ENCODE measurements around the gene HDLBP.
A peak's percentile ranks its signal among the peaks of the same experiment; 100 is the strongest.

The HDLBP gene, protein sequence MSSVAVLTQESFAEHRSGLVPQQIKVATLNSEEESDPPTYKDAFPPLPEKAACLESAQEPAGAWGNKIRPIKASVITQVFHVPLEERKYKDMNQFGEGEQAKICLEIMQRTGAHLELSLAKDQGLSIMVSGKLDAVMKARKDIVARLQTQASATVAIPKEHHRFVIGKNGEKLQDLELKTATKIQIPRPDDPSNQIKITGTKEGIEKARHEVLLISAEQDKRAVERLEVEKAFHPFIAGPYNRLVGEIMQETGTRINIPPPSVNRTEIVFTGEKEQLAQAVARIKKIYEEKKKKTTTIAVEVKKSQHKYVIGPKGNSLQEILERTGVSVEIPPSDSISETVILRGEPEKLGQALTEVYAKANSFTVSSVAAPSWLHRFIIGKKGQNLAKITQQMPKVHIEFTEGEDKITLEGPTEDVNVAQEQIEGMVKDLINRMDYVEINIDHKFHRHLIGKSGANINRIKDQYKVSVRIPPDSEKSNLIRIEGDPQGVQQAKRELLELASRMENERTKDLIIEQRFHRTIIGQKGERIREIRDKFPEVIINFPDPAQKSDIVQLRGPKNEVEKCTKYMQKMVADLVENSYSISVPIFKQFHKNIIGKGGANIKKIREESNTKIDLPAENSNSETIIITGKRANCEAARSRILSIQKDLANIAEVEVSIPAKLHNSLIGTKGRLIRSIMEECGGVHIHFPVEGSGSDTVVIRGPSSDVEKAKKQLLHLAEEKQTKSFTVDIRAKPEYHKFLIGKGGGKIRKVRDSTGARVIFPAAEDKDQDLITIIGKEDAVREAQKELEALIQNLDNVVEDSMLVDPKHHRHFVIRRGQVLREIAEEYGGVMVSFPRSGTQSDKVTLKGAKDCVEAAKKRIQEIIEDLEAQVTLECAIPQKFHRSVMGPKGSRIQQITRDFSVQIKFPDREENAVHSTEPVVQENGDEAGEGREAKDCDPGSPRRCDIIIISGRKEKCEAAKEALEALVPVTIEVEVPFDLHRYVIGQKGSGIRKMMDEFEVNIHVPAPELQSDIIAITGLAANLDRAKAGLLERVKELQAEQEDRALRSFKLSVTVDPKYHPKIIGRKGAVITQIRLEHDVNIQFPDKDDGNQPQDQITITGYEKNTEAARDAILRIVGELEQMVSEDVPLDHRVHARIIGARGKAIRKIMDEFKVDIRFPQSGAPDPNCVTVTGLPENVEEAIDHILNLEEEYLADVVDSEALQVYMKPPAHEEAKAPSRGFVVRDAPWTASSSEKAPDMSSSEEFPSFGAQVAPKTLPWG (N-terminal part only)

DNA sequence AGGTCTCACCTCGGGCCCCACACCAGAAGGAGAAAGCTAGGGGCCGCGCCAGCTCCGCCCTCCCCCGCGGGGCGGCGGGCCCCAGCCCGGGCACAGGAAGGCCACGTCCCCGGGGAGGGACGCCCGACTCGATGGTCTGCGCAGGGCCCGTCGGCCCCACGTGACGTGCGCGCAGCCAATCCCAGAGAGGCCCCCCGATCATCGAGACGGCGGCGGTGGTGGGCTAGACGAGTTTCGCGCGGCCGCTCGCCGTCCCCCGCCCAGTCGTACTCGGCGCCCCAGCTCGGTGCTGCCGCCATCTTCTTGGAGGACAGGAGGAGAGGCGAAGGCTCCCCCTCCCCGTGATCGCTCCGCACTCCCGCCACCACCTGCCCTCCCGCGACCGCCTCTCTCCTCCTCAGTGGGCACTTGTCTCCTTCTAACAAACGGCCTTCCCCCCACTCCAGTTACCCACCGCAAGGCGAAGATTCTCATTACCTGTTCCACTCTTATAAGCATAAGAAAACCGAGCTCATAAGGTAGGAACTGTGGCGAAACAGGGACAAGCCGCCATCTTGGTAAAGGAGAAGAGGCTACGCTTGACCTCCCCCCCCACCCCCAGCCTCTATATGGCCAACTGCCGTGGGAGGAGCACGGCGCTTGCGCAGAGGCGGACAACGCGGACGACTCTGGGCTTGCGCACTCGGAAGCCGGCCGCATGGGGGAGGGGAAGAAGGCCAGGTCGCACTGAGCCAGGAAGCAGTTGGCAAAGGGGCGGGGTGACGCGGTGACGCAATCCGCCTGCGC, at the start of gene HDLBP:
HDLBP (minus strand) TSS at position 580 of the 786 bp plus-strand sequence. CDS start 48,803 bp downstream, outside the sequence.
- DNase-seq (ENCODE audit: low read depth, low spot score): peak; percentile 99

DNA sequence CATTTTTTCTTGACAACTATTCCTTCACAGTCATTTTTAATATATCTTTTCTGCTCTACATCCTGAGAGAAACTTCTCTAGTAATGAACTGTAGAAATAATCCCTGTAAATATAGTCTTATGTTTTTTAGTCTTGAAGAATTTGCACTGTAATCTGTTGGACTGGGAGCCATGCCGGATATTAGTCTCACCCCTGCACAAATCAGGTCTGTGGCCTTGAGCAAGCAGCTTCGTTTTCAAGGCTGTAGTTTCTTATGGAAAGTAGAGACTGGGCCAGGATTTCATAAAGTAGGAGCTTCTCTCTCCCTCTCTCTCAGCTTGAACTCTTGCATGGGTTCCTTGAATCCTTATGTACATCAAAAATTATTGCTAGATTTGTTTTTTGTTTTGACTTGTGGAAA, 49.3 kb upstream of the HDLBP start:
- DNase-seq (ENCODE audit: low read depth, low spot score): no peak

DNA sequence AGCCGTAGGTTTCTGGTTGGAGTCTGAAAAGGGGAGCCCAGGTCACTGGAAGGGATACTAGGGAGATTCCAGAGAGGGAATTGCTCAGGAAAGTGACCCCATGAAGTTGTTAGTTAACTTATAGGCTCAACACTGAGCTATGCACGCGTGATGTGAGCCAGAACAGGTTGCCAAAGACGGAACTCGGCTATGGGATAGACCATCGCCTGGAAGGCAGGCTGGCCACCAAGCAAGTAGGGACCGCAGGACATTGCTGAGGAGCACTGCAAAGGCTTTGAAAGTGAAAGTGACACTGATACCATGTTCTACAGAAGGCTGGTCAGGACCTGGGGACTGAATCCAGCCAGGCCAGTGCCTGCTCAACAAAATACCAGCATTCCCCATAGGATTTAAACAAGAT, 48.0 kb upstream of the HDLBP start:
- no peak for DNase-seq (ENCODE audit: low read depth, low spot score)

DNA sequence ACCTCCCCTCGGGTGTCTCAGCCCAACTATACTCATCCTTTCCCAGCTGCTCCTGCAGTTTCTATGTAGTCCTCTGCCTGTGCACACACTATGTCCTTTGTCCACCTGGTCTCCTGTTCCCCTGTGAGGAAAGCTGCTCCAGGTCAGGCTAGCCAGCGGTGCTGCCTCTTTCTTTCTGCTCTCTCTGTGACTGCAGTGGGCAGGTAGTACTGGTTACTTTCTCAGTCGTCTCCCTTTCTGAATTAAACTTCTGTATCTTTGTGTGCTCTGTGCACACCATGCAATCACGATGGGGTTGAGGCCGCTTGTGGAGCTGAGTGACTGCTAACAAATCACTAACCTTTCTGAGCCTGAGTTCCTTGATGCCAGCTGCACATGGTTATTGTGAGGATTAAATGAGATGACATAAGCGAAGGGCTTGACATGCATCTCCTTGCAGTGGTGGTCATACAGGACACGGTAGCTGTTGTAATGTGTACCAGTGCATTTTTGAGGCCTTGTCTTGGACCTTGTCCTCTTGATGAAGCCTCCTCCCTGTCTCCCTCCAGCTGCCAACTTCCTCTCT, 44.1 kb upstream of the HDLBP start:
- peak; percentile 23 for DNase-seq (ENCODE audit: low read depth, low spot score)

DNA sequence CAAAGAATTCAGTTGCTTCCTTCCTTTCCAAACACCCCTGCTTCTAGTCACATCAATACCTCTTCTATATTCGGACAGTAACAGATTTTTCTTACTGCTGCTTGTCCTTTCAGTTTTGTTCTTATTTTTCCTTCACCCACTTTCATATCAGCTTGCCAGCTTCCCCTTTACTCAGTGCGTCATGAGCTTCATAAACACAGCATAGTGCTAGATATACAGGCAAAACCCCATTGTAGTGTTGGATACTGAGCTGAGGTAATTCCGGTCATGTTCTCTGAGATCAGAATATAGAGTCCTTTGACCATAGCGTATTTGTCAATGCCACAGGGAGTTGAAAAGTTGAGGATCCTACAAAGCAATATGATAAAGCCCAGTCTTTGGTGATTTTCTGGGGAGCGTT, 43.0 kb upstream of the HDLBP start:
- DNase-seq (ENCODE audit: low read depth, low spot score): no peak

DNA sequence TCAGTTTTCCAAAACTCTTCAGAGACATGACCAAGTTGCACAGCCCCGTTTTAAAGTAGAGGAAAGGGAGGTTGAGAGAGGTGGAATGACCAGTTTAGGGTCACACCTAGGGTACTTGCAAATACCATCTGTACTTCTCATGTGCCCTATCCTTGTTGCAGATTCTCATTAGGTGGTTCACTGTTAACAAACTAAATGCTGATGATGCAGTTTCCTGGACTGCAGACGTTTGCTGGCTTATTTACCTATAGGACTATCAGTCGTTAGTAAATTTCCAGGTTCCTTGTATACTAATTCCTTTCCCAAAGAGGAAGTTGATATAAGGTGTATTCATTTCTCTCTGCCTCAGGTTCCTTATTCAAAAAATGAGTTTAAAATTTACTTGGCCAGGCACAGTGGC, 42.1 kb upstream of the HDLBP start:
- no peak for DNase-seq (ENCODE audit: low read depth, low spot score)

DNA sequence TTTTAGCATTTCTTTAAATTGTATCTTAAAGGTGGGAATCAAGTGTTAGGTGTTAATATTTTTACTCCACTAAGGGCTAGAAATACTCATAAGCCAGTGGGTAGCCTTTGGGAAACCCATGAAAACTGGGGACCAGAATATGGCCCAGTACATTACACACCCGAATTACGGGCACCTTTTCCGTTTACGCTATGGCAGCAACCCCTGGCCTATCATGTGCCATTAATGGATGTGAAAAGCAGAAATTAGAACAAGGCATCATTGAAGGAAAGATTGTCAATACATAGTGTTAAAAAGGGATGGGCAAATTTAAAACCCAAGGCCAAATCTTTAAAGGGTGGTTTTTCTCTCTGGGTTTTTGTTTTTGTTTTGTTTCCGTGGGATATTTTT, 41.4 kb upstream of the HDLBP start:
- no peak for DNase-seq (ENCODE audit: low read depth, low spot score)

DNA sequence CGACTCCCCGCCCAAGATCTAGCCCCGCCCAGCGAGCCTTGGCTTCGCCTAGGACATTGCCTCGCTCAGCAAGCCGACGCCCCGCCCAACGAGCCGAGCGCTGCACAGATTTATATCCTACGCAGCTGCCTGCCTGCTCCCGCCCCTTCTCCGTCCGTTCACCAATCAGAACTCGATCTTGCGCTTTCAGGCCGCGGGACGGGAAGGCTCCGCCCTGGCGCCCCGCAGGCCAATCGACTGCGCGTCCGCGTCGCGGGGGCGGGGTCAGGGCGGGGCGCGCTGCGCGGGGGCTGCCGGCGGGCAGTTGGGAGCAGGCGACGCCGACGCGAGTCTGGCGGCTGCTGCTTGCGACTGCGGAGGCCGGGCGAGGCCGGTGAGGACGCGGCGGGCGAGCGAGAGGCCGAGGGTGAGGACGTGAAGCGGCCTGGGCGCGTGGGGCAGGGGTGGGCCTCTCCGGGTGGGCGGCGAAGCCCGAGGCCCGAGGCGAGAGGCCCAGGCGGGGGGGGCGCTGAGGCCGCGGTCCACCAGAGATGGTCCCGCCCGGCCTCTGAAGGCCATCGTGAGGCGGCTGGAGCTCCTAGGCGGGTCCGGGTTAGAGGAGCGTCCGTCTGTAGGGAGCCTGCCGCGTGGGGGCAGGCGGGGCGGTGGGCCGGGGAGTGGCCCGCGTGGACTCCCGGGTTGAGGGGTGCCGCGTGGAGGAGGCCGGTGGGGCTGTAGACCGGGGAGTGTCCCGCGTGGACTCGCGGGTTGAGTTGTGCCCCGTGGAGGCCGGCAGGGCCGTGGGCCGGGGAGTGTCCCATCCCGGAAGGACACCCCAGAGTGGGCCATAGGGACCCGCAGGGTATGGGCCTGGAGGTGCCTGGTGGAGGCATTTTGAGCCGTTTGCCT, 40.8 kb upstream of the HDLBP start, which contains the start of gene FARP2:
FARP2 (plus strand) TSS at position 303 of the 888 bp plus-strand sequence. CDS start 16,823 bp downstream, outside the sequence.
- DNase-seq (ENCODE audit: low read depth, low spot score): peak; percentile 98

DNA sequence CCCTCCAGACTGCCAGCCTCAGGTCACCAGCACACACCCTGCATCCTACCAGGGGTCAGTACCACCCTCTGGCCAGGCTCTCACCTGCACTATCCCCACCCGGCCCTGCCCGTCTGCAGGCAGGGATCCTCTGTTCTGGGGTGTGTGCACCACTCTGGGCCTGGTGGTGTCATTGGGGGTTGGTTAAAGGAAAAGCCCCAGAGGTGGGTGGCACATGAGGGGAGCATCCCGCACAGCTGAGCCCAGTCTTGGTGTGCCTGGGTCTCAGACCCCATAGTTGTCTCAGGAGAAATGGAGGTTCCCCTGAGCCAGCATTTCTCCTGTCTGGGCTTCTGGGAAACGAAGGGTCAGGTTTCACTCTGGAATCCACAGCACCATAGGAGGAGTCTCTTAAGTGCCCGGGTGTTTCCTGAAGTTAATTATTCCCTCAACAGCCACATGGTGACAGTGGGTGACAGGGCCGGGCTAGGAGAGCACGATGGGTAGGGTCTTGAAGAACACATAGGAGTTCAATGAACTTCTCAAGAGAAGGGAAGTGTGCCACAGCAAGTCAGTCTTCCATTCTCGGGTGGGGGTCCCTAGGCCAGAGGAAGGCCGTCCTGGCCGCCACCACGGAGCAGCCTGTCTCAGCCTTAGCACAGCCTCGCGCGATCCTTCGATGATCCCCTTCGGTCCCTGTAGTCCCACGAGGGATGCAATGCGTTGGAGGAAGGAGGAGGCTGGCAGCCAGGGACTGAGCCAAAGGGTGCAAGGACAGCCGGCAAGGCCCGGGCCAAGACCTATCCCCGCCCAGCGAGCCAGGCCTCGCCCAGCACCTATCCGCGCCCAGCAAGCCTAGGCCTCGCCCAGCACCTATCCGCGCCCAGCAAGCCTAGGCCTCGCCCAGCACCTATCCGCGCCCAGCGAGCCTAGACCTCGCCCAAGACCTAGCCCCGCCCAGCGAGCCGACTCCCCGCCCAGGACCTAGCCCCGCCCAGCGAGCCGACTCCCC, 39.5 kb upstream of the HDLBP start:
- peak; percentile 84 for DNase-seq (ENCODE audit: low read depth, low spot score)

DNA sequence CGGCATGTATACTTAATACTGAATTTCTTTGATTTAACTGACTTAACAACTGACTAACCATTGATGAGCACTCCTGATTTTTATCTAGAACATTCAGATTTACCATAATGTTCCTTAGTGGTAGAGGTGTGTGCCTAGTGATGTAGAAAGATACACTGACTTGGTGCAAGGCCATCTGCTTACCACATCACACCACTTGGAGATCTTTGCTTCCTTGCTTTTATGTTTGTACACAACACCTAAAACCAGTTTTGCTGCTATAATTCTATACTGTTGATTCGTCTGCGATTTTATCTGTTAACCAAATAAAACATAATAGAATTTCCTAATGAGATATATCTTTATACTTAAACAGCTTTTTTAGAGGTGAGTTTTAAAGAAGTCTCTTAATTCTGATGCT, 36.8 kb upstream of the HDLBP start:
- no peak for DNase-seq (ENCODE audit: low read depth, low spot score)

DNA sequence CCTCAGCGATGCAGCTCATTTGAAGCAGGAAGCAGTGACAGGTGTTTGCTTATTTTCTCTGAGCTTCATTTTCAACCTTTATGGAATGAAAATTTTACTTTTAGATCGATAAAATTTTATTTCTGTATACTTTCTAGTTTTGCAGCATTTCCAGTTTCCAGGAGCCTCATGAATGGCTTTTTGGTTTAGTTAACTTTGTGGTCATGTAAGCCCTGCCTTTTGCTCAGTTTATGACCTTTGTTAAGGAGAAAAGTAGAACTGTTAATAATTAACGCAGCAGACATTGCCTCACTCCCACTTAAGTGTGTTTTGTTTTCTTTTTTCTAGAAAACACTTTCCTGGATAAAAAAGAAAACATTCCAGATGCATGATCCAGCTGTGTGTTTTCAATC, 36.2 kb upstream of the HDLBP start:
- DNase-seq (ENCODE audit: low read depth, low spot score): no peak

DNA sequence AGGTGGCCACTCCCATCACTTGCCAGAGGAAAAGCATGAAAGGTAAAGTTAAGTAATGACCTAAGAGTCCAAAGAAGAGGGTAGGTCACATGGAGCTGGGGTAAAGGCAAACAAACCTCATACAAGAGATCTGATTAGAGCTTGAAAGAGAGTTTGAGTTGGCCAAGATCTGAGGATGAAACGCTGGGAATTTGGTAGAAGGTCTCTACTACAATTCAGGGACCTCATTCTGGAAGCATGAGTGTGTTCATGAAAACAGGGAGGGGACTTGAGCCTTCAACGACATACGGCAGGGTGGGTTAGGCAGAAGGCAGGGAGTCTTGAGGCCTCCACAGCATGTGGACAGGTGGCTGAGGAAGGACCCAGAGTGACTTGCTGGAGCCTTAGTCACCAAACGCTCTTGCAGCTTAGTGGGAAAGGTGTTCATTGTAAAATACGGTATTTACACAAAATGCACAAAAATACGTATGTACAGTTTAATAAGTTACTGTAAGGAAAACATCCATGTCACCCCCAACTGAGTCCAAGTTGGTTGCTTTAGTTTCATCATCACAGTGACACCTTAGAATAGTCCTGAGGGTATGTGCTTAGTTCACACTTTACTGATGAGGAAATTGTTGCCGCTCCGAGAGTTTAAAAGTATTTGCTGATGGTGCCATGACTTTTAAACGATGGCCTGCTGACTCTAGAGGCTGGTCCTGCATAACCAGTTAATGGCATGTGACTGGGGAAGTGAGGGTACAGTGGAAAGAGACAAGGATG, 35.6 kb upstream of the HDLBP start:
- DNase-seq (ENCODE audit: low read depth, low spot score): no peak

DNA sequence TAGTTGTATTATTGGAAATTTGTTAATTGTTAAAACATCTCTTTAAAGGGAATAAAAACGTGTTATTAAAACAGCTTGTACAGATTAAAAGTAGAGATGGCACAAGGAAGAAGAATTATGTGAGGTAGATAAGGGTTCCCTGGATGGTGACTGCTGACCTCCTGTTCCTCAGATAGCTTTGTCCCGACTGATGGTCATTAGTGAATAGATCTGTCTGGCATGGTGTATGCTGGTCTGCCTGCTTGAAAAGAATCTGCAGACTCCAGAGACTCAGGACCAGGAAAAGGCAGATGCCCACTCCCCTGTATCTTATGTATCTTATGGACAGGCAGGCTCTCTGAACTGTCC, 35.0 kb upstream of the HDLBP start:
- no peak for DNase-seq (ENCODE audit: low read depth, low spot score)

DNA sequence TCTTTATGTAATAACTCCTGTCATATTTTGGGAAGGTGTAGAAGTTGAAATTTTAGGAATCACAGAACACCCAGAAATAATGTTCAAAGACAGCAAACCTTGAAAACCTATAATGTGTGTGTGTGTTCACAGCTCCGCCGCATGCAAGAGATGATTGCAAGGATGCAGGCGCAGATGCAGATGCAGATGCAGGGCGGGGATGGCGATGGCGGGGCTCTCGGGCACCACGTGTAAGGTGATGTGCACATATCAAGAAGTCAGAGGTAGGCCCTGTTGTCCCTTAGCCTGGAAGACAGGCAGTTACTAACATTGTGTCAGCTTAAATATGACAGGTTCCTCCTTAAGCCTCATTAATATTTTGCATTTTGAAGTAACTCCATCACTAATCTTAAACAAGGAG, 34.5 kb upstream of the HDLBP start:
- no peak for DNase-seq (ENCODE audit: low read depth, low spot score)

DNA sequence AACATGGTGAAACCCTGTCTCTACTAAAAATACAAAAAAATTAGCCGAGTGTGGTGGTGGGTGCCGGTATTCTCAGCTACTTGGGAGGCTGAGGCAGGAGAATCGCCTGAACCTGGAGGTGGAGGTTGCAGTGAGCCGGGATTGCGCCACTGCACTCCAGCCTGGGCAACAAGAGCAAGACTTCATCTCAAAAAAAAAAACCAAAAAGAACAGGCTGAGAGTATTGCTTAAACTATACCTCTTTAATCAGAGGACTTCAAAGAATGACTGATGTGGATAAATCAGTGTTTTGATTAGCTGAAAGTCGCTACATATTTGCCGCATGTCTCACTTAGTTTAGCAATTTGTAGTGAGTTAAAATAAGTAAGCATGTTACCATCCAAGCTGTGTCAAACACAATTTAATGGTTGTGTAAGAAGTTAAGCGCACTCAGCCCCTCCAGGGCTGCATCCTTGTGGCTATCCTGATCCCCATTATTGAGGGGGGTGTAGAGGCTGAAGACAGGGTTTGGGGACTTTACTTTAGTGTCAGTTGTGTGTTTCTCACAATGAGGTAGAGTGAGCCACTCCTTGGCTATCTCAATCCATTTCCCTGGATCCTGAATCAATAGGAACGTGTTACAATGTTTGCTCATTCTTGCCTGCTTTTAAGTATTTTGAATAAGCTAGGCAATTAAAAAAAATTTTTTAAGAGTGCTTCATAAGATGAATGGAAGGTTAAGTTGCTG, 29.6 kb upstream of the HDLBP start:
- DNase-seq (ENCODE audit: low read depth, low spot score): no peak

DNA sequence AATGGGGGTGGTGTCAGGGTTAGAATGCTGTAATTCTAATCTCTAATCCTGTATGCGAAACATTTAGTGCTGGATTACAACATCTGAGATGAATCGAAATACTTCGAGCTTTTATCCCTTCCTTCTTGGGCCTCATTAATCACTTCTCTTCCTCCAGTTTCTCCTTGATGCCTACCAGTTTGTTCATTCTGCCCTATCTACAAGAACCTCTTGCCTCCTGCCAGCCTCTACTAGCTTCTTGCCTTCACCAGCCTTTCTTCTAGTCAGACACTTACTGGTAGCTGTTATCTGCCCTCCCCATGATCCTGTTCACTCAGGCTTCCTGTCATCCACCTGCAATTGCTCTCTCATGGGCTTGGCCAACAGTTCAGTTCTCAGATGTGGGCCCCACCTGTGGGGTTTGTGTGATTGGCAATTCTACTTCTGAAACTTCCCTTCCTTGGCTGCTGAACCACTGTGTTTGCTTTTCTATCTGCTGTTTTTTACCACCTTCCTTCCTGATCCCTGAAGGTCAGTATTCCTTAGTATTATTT, 25.2 kb upstream of the HDLBP start:
- DNase-seq (ENCODE audit: low read depth, low spot score): no peak

Measured in ELF-1 (cell line).